Ishikawa (cell line): Measurements from ENCODE around the gene AGFG1.

Source experiments
- CREB1 ChIP-seq: IDR thresholded peaks from 2 replicates; pipeline ENCODE4 v1.6.1; 2012; ENCODE audit warnings: low read depth
- EP300 ChIP-seq: IDR thresholded peaks from 2 replicates; pipeline ENCODE4 v1.6.1; 2012; ENCODE audit warnings: borderline replicate concordance
- MAX ChIP-seq: IDR thresholded peaks from 2 replicates; pipeline ENCODE4 v1.6.1; 2012
- RAD21 ChIP-seq: IDR thresholded peaks from 2 replicates; pipeline ENCODE4 v1.6.1; 2012; ENCODE audit warnings: low read depth
- TAF1 ChIP-seq: IDR thresholded peaks from 2 replicates; pipeline ENCODE4 v1.6.1; 2012; ENCODE audit warnings: low read depth, mild to moderate bottlenecking
- TCF12 ChIP-seq: IDR thresholded peaks from 2 replicates; pipeline ENCODE4 v1.6.1; 2012; ENCODE audit warnings: low read depth

GRCh38 chr2:227506456-227506855, 34.5 kb downstream of the AGFG1 start:
- no peak for TF ChIP-seq TAF1
- no peak for TF ChIP-seq RAD21
- no peak for TF ChIP-seq EP300
- no peak for TF ChIP-seq TCF12
- TF ChIP-seq MAX = no peak
- TF ChIP-seq CREB1 = no peak
